ENCODE data around the gene IL17C.

- TF ChIP-seq CTCF (conservative IDR thresholded peaks at IDR 0.05; ENCODE audit: low read depth, low read length) (no peak), EZH2 (IDR thresholded peaks at IDR 0.05; ENCODE audit: borderline replicate concordance, low read depth, low read length, poor library complexity, severe bottlenecking) (no peak)
Measured at GRCh38 chr16:88593489-88593888, 44.9 kb upstream of the IL17C start.

Measured in A673 (cell line).